ENCODE results near the gene PRF1. TPM values are rescaled to one million over a fixed set of nuclear protein-coding genes. Genes with fewer than 3 reads are reported as not detected.
"Not testable (repeated sequence)": the region's sequence is repeated elsewhere in the genome, so short reads cannot be mapped to it uniquely, and the experiment has no call there.

PRF1 gene
- total RNA-seq, result 67.7 and 69.6 TPM in 2 replicates

GRCh38 chr10:70602665-70603448 is at the start of gene PRF1:
TSS of gene PRF1 (minus strand) at chr10:70602741. CDS start at chr10:70600902, 1,839 bp downstream.
- H3K9me3 Mint-ChIP-seq, result no peaks in the 10 kb centered on the region
- H3K27ac Mint-ChIP-seq, result peak within 1 kb of the TSS; percentile 90
- H3K4me1 Mint-ChIP-seq (ENCODE audit: low read depth), result peaks cover 18% of the 10 kb centered on the region

DNA sequence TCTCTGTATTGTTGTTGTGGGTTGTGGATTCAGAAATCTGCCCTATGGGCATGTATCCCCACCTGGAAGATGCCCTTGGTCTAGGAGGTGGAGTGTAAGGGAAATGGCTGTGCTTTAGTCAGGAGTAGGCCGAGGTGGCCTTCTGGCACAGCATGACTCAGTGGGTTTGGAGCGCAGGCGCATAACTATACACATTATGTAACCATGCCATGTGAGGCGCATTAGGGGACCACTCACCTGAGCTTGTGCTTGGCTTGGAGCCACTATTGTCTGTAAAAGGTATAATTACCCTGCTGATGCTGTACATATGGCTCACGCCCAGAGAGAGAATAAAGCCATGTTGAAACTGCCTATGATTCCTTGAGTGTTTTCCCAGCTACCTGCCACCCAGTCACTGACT is 49.1 kb upstream of the PRF1 start:
- DNase-seq (ENCODE audit: low spot score), result no peak
- Mint-ChIP-seq H3K36me3 (ENCODE audit: low read depth) (no peaks in the 10 kb centered on the region), H3K27ac (no peak overlapping the region), H3K4me3 (ENCODE audit: low read depth) (no peak overlapping the region), H3K9me3 (peaks cover 44% of the 10 kb centered on the region), H3K4me1 (ENCODE audit: low read depth) (peaks cover 17% of the 10 kb centered on the region), H3K27me3 (ENCODE audit: low read depth) (no peaks in the 10 kb centered on the region)
- intact Hi-C loops (cut with micrococcal nuclease), result no loop called here

More at GRCh38 chr10:70602665-70603448, at the start of gene PRF1:
- intact Hi-C loops (cut with micrococcal nuclease), result loop anchor here (2.0 to 5.0 kb wide), 2 partner anchors 24 to 46 kb away; no protein-coding TSS in a partner anchor
- Mint-ChIP-seq H3K27me3 (ENCODE audit: low read depth) (no peaks in the 10 kb centered on the region), H3K4me3 (ENCODE audit: low read depth) (peak within 1 kb of the TSS; percentile 93), H3K36me3 (ENCODE audit: low read depth) (peaks cover 18% of the 10 kb centered on the region)
- peak; percentile 71 for DNase-seq (ENCODE audit: low spot score)

- Mint-ChIP-seq H3K27me3 (ENCODE audit: low read depth) (no peaks in the 10 kb centered on the region), H3K4me3 (ENCODE audit: low read depth) (no peak overlapping the region), H3K27ac (no peak overlapping the region), H3K36me3 (ENCODE audit: low read depth) (no peaks in the 10 kb centered on the region), H3K4me1 (ENCODE audit: low read depth) (peaks cover 7% of the 10 kb centered on the region), H3K9me3 (peaks cover 44% of the 10 kb centered on the region)
- DNase-seq (ENCODE audit: low spot score), result no peak
- intact Hi-C loops (cut with micrococcal nuclease), result no loop called here
Observed at GRCh38 chr10:70650718-70651117, 48.2 kb upstream of the PRF1 start.

- intact Hi-C loops (cut with micrococcal nuclease), result no loop called here
- DNase-seq (ENCODE audit: low spot score), result no peak
- Mint-ChIP-seq H3K36me3 (ENCODE audit: low read depth) (no peaks in the 10 kb centered on the region), H3K4me1 (ENCODE audit: low read depth) (peaks cover 6% of the 10 kb centered on the region), H3K27ac (no peak overlapping the region), H3K27me3 (ENCODE audit: low read depth) (no peaks in the 10 kb centered on the region), H3K4me3 (ENCODE audit: low read depth) (no peak overlapping the region), H3K9me3 (peaks cover 44% of the 10 kb centered on the region)
Observed at GRCh38 chr10:70650104-70650503, 47.6 kb upstream of the PRF1 start.

DNA sequence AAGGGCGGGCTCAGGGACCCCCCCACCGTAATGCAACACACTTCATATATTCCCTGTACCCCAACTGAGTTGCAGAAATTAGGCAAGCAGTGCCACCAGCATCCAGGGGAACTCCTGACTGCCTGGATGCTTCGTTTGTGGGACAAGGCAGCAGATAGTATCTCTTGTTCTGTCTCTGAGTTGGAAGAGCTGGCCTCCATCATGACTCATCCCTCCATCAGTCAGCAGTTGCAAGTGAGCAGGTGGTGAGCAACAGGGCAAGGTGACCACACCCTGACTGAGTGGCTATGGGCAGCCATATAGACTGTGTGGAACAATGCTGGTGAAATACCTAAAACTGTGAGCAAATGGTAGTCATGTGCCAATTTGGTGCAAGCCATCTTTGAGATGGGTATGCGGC is 47.0 kb upstream of the PRF1 start:
- Mint-ChIP-seq H3K4me3 (ENCODE audit: low read depth) (no peak overlapping the region), H3K9me3 (peaks cover 44% of the 10 kb centered on the region), H3K27ac (no peak overlapping the region), H3K27me3 (ENCODE audit: low read depth) (peaks cover 1% of the 10 kb centered on the region), H3K36me3 (ENCODE audit: low read depth) (no peaks in the 10 kb centered on the region), H3K4me1 (ENCODE audit: low read depth) (peaks cover 6% of the 10 kb centered on the region)
- DNase-seq (ENCODE audit: low spot score), result no peak
- intact Hi-C loops (cut with micrococcal nuclease), result no loop called here

- H3K9me3 Mint-ChIP-seq, result peaks cover 44% of the 10 kb centered on the region
Observed at GRCh38 chr10:70648427-70648826, 45.9 kb upstream of the PRF1 start.

DNA sequence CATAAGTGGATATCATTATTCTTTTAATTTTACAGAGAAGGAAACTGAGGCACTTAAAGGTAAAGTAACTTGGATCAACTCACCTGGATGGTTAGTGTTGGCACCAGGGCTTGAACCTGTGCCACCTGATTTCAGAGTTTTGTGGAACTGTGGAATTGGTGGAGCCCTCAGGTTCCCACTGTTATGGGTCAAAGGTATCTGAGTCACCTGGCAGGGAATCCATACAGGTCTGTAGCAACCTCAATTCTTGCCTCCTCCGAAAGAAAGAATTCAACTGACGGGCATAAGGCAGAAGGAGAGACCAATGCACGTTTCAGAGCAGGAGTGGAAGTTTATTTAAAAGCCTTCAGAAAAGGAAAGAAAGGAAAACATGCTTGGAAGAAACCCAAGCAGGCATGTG is 44.5 kb upstream of the PRF1 start:
- H3K27me3 Mint-ChIP-seq (ENCODE audit: low read depth), result peaks cover 17% of the 10 kb centered on the region
- no peaks in the 10 kb centered on the region for H3K36me3 Mint-ChIP-seq (ENCODE audit: low read depth)
- H3K4me3 Mint-ChIP-seq (ENCODE audit: low read depth), result no peak overlapping the region
- no peak overlapping the region for H3K27ac Mint-ChIP-seq
- peaks cover 6% of the 10 kb centered on the region for H3K4me1 Mint-ChIP-seq (ENCODE audit: low read depth)
- peaks cover 38% of the 10 kb centered on the region for H3K9me3 Mint-ChIP-seq
- intact Hi-C loops (cut with micrococcal nuclease), result no loop called here
- DNase-seq (ENCODE audit: low spot score), result no peak

More at GRCh38 chr10:70648427-70648826, 45.9 kb upstream of the PRF1 start:
- Mint-ChIP-seq H3K4me1 (ENCODE audit: low read depth) (peaks cover 6% of the 10 kb centered on the region), H3K4me3 (ENCODE audit: low read depth) (no peak overlapping the region), H3K27me3 (ENCODE audit: low read depth) (peaks cover 8% of the 10 kb centered on the region), H3K27ac (no peak overlapping the region), H3K36me3 (ENCODE audit: low read depth) (no peaks in the 10 kb centered on the region)
- no peak for DNase-seq (ENCODE audit: low spot score)
- intact Hi-C loops (cut with micrococcal nuclease), result no loop called here

DNA sequence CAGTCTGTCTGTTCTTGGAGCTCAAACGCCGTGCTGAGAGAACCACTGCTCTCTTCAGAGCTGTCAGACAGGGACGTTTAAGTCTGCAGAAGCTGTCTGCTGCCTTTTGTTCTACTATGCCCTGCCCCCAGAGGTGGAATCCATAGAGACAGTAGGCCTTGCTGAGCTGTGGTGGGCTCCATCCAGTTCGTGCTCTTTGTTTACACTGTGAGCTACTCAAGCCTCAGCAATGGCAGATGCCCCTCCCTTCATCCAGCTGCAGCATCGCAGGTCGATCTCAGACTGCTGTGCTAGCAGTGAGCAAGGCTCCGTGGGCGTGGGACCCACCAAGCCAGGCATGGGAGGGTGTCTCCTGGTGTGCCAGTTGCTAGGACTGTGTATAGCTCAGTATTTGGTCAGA is 42.4 kb upstream of the PRF1 start:
- H3K4me3 Mint-ChIP-seq (ENCODE audit: low read depth); H3K27ac Mint-ChIP-seq; H3K36me3 Mint-ChIP-seq (ENCODE audit: low read depth); H3K4me1 Mint-ChIP-seq (ENCODE audit: low read depth); intact Hi-C loops (cut with micrococcal nuclease); DNase-seq (ENCODE audit: low spot score): not testable (repeated sequence)
- peaks cover 24% of the 10 kb centered on the region for H3K9me3 Mint-ChIP-seq
- H3K27me3 Mint-ChIP-seq (ENCODE audit: low read depth), result peaks cover 22% of the 10 kb centered on the region

DNA sequence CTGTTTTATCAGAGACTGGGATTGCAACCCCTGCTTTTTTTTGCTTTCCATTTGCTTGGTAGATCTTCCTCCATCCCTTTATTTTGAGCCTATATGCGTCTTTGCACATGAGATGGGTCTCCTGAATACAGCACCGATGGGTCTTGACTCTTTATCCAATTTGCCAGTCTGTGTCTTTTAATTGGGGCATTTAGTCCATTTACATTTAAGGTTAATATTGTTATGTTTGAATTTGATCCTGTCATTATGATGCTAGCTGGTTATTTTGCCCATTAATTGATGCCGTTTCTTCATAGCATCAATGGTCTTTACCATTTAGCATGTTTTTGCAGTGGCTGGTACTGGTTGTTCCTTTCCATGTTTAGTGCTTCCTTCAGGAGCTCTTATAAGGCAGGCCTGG is 40.7 kb upstream of the PRF1 start:
- H3K4me3 Mint-ChIP-seq (ENCODE audit: low read depth); H3K9me3 Mint-ChIP-seq; H3K4me1 Mint-ChIP-seq (ENCODE audit: low read depth); DNase-seq (ENCODE audit: low spot score); H3K36me3 Mint-ChIP-seq (ENCODE audit: low read depth); intact Hi-C loops (cut with micrococcal nuclease); H3K27ac Mint-ChIP-seq: not testable (repeated sequence)
- peaks cover 22% of the 10 kb centered on the region for H3K27me3 Mint-ChIP-seq (ENCODE audit: low read depth)

GRCh38 chr10:70639640-70640383 is 37.3 kb upstream of the PRF1 start:
- H3K4me1 Mint-ChIP-seq (ENCODE audit: low read depth); H3K27ac Mint-ChIP-seq: not testable (repeated sequence)

GRCh38 chr10:70634515-70634914 is 32.0 kb upstream of the PRF1 start:
- H3K27ac Mint-ChIP-seq; H3K4me1 Mint-ChIP-seq (ENCODE audit: low read depth); H3K36me3 Mint-ChIP-seq (ENCODE audit: low read depth); intact Hi-C loops (cut with micrococcal nuclease); DNase-seq (ENCODE audit: low spot score); H3K9me3 Mint-ChIP-seq; H3K4me3 Mint-ChIP-seq (ENCODE audit: low read depth): not testable (repeated sequence)
- peaks cover 14% of the 10 kb centered on the region for H3K27me3 Mint-ChIP-seq (ENCODE audit: low read depth)

More at GRCh38 chr10:70639640-70640383, 37.3 kb upstream of the PRF1 start:
- peaks cover 22% of the 10 kb centered on the region for H3K27me3 Mint-ChIP-seq (ENCODE audit: low read depth)
- H3K36me3 Mint-ChIP-seq (ENCODE audit: low read depth); H3K9me3 Mint-ChIP-seq; intact Hi-C loops (cut with micrococcal nuclease); H3K4me3 Mint-ChIP-seq (ENCODE audit: low read depth); DNase-seq (ENCODE audit: low spot score): not testable (repeated sequence)

- intact Hi-C loops (cut with micrococcal nuclease), result no loop called here
- DNase-seq (ENCODE audit: low spot score), result no peak
- Mint-ChIP-seq H3K36me3 (ENCODE audit: low read depth) (no peaks in the 10 kb centered on the region), H3K9me3 (peaks cover 5% of the 10 kb centered on the region), H3K27me3 (ENCODE audit: low read depth) (peaks cover 14% of the 10 kb centered on the region), H3K27ac (no peak overlapping the region), H3K4me3 (ENCODE audit: low read depth) (no peak overlapping the region), H3K4me1 (ENCODE audit: low read depth) (no peaks in the 10 kb centered on the region)
Observed at GRCh38 chr10:70634011-70634410, 31.5 kb upstream of the PRF1 start.

DNA sequence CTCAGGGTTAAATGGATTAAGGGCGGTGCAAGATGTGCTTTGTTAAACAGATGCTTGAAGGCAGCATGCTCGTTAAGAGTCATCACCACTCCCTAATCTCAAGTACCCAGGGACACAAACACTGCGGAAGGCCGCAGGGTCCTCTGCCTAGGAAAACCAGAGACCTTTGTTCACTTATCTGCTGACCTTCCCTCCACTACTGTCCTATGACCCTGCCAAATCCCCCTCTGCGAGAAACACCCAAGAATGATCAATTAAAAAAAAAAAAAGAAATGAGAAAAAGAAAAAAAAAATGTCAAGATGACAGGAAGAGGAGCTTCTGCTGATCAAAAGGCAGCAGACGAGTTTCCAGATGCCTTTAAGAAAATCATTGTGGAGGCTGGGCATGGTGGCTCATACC is 29.2 kb upstream of the PRF1 start:
- H3K4me1 Mint-ChIP-seq (ENCODE audit: low read depth); DNase-seq (ENCODE audit: low spot score); H3K36me3 Mint-ChIP-seq (ENCODE audit: low read depth); H3K27ac Mint-ChIP-seq; intact Hi-C loops (cut with micrococcal nuclease); H3K9me3 Mint-ChIP-seq; H3K4me3 Mint-ChIP-seq (ENCODE audit: low read depth): not testable (repeated sequence)
- H3K27me3 Mint-ChIP-seq (ENCODE audit: low read depth), result peaks cover 18% of the 10 kb centered on the region
